GM21367 (cell line): Measurements from ENCODE around the gene TECPR1.
"Not testable (repeated sequence)": the region's sequence is repeated elsewhere in the genome, so short reads cannot be mapped to it uniquely, and the experiment has no call there.

Experiments used
- ATAC-seq: cut with Tn5 transposase; IDR thresholded peaks from one replicate; pipeline ENCODE4 v1.9.1; 2021; ENCODE audit not compliant: unreplicated experiment

The TECPR1 gene

DNA sequence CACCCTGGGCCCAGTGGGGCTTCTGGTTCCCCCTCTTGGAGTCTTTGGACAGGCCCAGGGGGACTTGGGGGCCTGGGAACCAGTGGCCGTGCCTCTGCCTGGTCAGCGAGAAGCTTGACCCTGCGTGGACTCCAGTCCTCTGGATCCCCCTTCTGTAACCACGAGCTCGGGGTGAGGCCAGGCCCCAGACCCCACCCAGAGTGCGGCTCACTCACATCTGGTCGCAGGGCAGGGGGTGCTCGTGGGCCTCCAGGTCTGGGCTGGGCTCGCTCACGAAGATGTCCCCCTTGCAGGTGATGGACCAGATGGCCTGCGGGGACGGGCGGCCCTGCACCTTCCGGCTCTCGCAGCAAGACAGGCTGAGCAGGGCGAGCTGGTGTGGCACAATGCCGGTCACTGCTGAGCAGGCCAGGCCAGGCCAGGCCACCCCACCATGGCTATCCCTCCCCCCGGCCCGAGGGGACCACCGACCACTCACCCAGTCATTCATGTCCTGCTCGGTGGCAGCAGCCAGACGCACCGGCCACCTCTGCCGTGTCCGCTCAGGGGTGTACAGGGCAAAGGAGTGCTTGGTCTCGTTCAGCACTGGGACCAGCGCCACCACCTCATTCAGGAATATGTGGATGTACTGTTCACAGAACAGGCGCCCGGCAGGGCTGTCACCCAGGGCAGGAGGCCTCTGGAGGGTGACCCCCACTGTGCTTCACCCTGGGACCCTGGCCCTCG is 21.1 kb downstream of the TECPR1 start:
- ATAC-seq: no peak

DNA sequence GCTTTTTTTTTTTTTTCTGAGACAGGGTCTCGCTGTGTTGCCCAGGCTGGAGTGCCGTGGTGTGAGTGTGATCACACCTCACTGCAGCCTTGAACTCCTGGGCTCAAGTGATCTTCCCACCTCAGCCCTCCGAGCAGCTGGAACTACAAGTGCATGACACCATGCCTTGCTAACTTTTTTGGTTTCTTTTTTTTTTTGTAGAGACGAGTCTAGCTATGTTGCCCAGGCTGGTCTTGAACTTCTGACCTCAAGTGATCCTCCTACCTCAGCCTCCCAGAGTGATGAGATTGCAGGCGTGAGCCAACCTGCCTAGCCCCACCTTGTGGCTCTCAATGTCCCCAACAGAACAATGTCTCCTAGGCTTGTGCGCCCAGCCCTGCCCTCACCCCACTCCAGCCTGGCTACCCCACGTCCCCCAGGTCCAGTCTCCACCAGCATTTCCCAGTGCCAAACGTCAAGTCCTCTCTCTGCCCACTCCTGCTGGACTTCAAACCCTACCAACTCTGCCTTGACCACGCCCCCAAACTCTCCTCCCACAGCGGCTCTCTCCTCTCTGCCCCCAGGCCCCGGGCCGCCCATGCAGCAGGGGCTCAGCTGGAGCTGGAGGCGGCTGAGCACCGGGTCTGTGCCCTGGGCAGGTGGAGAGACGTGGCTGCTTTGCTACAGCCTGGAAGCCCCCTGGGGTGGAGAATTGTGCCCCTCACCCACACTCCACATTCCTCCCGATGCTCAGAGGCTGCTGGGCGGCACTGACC is 21.9 kb downstream of the TECPR1 start:
- ATAC-seq: no peak

DNA sequence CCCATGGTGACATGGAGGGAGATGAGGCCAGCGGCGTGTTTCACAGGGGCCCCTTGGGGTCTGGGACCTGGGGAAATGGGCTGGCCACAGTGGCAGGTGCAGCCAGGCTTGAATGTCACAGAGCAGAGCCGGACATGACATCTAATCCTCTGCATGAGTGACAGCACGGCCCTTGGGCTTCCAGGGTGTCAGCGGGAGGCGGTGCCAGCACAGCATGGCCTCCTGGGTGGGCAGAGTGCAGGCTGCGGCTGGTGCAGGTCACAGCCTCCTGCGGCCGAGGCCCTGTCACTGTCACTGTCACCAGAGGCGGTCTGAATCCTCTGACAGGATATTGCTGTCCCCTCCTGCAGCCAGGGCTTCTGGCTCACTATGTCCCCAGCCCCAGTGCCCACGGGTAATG is 22.6 kb downstream of the TECPR1 start:
- ATAC-seq: no peak

DNA sequence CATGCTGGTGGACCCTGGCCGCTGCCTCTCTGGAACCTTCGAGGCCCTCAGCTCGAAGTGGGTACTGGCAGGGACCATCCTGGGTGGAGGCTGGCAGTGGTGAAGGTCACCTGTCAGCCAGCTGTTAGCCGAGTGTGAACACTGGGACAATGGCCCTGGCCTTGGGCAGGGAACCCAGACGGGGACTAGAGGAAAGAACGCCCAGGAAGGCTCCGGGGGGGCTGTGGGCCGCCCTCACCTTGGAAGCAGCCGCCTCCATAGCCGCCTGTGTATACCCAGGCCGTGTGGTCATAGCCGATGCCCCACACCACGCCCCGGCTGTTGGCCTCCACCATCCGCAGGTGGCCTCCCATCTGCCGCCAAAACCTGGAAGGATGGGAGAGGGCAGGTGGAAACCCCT is 23.2 kb downstream of the TECPR1 start:
- ATAC-seq: no peak

DNA sequence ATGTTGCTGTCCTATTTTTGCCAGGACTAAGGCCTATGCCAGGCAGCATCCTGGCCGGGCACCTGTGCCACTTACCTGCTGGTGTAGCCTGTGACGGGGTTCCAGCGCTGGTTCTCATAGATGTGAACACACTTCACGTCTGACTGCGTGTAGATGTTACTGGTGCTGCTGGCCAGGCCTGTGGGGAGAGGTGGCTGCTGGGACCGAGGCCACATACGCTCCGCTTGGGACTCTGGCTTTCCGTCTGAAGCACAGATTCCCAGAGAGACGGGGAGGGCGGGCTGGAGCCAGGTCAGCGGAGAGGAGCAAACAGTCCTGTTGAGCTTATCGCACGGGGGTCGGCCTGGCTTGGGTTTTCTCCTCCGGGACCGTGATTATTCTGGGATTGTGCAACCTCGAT is 24.1 kb downstream of the TECPR1 start:
- no peak for ATAC-seq

DNA sequence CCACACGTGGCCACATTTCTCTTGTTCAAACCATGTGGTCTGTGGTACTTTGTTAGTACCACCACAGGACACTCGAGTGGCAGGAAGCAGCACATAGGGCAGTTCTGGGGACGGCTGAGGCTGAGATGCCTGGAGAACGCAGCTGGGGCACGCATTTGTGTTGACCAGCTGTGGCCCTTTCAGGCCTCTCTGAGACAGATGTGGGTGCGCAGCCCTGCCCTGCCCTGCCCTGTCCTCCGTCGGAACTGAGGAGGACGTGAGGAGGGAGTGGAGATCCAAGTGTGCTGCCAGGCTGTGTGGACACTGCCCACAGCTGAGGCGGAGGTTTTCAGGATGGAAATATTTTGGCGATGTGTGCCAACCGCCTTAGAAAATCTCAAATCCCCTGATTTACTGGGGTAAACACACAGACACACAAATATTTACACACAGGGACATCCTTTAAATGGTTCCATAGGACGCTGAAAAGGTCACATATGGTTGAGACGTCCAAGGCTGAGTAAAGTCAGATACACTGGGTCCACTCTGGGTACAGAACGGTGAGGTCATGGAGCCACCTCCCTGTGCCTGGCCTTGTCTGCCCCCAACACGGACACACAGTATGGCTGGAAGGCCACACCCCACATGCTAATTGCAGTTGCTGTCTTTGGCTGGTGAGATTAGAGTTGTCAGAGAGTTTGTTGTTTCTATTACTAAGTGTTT is 26.0 kb downstream of the TECPR1 start:
- ATAC-seq: no peak

DNA sequence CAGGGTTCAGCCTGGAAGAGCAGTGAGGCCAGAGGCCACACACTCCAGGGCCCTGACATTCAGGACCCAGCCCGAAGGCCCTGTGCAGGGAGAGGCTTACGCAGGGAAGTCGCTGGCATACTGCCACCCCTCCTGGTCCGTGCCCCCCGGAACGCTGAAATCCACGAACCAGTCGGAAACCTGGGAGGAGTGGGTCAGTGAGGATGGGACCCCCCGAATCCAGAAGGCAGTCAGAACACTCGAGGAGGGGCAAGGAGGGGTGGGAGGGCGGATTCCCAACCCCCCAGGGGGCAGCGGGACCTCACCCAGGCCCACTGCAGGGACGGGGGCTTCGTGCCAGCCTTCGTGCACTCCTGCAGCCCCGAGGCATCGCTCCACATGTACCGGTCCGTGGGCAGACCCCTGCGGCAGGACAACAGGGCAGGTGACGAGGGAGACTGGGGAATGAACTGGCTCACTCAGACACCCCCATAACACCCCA is 27.3 kb downstream of the TECPR1 start:
- ATAC-seq: no peak

DNA sequence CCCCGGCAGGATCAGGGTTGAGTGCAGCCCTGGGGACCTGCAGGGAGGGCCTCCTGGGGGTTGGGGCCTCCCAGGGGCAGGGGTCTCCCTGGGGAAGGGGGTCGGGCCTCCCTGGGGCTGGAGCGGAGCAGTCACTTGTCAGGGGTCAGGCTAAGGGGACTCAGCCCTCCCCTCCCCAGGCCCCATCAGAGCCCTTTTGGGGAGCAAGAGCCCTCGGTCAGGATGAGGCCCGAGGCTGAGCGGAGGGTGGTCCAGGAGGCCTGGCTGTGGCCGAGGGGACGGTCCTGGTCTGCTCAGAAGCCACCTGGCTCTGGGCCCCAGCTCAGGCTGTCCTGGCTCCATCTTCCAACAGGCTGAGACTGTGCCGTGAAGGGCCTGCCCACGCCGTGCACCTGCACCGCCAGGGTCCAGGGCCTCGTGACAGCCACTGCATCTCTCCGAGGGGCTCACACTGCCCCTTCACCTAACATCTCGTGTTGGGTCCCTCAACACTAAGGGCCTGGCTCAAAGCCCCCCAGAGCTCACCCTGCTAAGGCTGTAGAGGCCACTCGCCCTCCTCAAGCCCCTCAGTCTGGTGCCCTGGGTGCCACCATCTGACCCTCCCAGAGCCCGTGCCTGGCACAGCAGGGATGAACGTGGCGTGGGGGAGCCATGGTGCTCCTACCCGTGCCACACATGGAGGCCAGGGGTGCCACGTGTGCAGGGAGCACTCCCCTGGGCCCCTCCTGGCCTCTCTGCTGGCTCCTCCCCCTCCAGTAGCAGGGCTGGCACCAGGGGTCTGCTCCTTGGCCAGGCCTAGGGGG is 27.9 kb downstream of the TECPR1 start:
- no peak for ATAC-seq

DNA sequence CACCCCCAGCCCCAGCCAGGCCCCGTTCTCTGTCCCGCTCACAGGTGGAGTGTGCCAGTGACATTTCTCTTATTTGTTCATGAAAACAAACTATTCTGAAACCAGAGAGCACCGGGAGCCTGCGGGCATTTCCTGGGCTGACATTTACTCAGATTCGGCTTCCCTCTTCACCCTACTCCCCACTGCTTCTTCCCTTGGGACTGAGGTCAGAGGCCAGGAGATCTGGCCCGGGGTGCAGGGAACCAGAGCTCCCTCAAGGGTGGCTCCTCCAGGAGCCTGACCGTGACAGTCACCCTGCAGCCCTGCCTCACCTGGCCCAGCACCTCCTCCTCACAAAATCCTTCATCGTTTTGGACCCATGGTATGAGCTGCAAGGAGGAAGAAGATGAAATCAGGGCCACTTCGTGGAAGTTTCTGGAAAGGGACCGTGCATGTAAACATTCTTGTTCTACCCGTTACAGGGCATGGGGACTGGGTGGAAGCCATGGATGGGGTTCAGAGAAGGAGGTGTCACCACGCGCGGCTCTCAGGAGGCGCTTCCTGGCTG is 28.6 kb downstream of the TECPR1 start:
- ATAC-seq: no peak

DNA sequence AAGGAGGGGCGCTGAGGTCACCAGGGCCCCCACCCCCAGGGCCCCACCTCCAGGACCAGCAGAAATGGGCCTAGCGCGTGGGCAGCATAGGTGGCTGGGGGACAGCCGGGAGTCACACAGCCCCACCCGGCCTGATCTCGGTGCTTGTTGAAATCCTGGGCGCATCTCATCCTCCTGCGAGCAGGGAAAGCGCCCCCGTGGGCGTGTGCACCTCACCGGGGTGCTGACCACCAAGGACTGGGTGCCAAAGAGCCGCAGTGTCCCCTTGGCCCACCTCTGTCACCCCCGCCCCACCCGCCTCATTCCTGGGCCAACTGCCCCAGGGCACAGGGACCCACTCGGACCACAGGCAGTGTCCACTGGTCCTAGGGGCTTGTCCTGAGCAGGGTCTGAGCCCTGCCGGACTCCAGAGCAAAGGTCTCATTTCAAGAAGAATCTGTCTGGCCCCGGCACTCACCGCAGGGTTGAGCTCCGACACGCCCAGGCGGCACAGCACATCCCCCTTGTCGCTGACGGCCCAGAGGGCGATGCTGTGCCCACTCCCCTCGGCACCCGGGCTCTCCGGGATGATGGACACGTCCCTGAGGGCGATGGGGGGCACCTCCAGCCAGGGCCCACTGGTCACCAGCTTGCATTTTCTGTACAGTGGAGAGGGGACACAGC is 29.4 kb downstream of the TECPR1 start:
- ATAC-seq: no peak

DNA sequence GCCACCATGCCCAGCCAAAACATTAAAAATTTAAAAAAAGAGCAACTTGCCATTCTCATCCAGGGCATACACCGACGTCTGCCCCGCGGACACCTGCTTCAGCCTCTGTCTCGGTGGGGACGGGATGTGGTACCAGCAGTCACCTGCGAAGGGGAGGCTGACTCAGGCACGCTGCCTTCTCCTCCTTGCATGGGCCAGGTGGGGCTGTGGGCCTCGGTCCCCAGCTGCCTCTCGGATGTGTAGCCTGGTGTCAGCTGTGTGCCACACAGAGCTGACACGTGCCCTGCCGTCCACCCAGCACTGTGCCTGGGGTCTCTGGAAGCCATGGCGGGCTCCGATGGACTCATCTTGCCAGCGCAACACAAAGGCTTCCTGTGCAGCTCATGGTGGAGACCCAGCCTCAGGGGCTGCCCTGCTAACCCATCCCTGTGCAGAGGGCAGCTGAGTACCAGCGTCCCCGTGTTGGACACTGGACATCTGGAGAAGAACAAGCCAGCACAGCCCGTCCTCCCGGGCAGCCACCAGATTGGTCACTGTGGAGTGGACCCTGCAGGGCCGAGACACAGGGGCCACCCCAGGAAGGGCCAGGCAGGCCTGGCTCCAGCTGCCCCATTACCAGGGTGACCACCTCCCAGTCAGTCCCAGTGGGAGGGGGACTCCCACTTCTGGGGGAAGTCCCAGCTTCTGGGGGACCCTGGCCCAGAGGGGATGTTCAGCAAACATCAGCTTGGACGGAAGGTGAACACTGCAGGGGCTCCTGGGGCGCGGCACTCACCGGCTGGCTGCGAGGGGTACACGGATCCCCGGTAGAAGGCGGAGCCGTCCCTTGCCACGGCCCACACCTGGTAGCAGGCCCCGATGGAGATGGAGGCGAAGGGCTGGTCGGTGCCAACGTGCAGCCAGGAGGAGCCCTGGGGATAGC is 30.2 kb downstream of the TECPR1 start:
- ATAC-seq: no peak

DNA sequence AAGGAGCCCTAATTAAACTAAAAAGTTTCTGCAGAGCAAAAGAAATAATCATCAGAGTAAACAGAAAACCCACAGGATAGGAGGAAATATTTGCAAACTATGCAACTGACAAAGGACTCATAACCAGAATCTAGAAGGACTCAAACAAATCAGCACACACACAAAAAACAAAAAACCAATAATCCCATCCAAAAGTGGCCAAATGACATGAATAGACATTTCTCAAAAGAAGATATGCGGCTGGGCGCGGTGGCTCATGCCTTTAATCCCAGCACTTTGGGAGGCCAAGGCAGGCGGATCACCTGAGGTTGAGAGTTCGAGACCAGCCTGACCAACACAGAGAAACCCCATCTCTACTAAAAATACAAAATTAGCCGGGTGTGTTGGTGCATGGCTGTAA is 32.6 kb downstream of the TECPR1 start:
- not testable (repeated sequence) for ATAC-seq

DNA sequence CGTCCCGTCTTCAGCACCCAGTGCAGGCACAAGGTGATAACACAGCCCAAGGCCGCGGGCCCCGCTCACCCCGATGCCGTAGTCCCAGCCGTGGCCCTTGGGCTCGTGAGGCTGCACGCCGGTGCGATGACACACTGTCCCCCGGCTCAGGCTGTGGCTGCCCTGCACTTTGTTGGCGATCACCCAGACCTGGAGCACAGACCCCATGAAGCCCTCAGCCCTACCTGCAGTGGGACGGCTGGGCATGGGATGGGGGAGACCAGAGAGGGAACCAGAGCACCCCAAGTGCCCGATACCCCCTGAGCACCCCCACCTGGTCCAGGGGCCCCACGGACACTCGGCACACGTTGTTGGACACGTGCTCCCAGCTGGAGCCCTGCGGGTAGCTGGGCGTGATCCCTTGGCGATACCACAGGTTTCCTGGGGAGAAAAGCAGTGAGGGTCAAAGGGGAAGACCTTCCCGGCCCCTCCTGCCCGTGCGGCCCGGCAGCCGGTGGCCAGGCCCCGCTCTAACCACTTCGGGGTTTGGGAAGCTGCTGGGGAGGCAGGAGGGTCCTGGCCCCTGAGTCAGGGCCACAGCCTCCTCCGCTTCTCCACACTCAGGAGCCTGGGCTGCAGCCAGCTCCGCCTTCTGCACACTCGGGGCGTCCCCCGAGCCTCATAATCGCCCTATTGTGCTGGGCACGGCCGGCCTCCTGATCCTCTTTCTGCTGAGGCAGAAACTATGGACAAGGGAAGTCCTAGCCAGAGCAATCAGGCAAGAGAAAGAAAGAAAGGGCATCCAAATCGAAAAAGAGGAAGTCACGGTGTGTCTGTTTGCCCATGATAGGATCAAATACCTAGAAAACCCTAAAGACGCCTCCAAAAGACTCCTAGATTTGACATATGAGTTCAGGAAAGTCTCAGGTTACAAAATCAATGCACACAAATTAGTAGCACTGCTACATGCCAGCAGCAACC is 34.1 kb downstream of the TECPR1 start:
- no peak for ATAC-seq

DNA sequence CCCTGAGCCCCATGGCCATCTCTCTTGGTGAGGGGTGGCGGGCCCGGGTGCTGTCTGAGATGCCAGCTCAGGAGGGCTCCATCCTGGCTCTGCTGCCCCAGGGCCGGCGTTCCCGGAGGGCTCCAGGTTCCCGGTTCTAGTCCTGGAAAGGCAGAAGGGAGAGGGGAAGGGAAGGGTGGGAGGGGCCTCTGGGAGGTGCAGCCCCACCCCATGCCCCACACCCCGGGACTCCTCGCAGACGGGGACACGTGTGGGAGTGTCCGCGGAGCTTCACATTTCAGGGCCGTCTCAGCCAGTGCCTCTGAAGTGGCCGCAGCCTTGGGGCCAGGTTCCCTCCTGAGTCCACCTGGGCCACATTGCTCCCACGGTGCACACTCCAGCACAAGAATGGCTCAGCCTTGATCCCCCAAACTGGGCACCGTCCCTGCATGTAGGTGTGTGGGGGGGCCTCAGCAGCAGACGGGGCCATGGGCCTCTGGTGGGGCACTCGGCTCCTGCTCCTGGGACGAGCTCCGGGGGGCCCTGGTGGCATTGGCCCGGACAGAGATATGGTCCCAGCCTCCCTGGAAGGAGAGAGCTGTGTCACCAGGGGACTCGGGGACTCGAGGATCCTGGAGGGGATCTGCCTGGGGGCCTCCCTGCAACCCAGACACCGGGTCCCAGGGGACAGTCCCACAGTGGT is 35.0 kb downstream of the TECPR1 start:
- ATAC-seq: no peak

DNA sequence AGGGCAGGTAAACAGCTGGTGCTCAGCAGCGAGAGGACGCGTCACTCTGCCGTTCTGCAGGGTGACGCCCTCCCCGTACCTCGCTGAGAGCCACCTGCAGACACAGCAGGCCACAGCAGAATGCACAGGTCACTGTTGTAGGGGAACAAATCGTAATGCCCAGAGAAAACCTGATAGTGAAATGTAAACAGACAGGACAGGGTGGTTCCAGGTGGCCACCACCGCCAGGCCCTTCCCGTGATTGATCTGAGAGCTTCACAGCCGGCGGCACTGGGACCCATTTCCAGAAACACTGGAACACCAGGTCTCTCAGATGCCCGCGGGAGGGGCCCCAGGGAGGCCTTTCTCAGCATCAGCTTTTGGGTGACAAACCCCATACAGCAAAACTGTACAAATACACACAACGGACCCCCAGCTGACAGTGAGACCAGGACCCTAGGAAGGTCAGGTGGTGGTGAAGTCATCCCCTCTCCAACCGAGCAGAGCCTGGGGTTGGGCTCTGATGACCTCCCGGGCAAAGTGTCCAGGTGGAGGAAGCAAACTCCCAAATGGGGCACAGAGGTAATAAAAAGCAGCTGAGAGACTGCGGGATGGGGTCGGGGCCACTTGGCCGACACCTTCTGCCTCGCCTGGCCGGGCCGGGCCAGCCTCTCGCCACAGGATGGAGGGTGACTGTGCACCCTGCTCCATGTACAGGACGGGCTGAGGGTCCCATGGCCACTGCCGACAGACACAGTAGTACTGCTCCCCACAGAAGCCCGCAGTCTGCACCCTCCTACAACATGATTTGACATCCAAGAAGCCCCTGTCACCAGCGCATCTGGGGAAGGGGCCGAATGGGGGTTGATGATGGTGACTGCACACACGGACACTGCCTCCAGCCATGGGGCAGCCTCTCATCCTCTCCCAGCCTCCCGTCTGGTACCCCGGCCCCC is 36.2 kb downstream of the TECPR1 start:
- ATAC-seq: no peak

DNA sequence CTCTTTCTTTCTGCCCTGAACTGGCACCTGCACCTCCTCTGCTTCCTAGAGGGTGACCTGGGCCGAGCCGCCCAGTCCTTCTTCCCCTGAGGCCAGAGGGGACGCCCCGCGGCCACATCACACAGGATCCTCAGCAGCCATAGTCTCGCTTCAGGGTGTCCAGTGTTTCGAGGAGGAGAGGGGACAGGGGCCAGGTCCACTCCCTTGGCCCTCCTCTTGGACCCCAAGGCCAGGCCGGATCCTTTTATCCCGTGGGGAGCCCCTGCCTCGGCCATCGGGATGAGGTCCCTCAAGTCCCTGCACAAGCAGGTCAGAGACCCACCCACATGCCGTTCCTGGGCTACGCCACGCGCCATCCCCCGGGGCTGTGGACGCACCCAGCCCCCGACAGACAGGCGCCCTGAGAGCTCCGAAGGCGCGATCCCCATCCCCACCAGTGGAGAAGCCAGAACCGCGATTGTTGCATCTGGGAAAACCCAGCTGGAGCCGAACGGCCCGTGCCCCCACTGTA is 37.2 kb downstream of the TECPR1 start:
- no peak for ATAC-seq
